Measurements from ENCODE around the gene CASR. TPM values are rescaled to one million over a fixed set of nuclear protein-coding genes. Genes with fewer than 3 reads are reported as not detected.

Gene CASR
- total RNA-seq, 2 donors from 2014 or later = not detected

DNA sequence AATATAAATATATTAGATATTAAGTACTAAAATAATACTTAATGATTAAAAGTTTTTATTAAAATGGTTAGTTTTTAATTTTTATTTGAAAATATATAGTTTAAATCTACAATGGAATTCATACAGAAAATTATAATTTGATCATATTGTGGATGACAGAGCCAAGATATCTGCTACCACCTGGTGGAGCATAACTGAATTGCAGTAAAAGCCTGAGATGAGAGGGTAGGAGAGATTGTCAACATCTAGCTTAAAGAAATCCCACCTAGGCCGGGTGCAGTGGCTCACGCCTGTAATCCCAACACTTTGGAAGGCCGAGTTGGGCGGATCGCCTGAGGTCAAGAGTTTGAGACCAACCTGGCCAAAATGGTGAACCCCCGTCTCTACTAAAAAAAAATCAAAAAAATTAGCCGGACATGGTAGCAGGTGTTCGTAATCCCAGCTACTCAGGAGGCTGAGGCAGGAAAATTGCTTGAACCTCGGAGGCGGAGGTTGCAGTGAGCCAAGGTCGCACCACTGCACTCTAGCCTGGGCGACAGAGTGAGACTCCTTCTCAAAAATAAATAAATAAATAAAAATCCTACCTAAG is 116.5 kb downstream of the CASR start:
- peak in 1 of 2 donors; percentile 31 for TF ChIP-seq CTCF (IDR thresholded peaks at IDR 0.05)
- no peak overlapping the region for H3K27ac ChIP-seq
- no peak for DNase-seq (ENCODE audit: low spot score)
- H3K4me1 ChIP-seq = no peaks in the 10 kb centered on the region
- peaks cover 0 to 7% of the 10 kb centered on the region in 2 donors for H3K9me3 ChIP-seq
- H3K36me3 ChIP-seq = no peaks in the 10 kb centered on the region
- H3K4me3 ChIP-seq = no peak overlapping the region
- H3K27me3 ChIP-seq = no peaks in the 10 kb centered on the region

DNA sequence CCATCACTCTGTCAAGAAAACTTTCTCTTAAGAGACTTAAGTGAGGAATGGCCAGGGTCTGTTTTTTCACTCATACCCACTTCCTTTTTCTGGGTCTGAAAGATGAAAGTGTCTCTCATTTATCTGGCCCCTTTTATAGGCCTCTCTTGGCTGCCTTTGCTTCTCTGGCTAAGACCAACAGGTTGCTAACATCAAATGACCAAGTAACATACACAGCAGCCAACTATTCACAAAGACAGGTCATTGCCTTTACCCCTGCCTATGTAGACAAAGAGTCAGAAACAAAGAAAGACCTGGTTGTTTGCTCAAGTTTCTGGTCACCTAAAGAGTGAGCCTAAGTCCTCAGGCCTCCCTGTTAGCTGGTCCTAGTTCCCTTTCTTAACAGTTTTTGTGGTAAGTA is 117.6 kb downstream of the CASR start:
- no peak overlapping the region for H3K4me3 ChIP-seq
- no peaks in the 10 kb centered on the region for H3K27me3 ChIP-seq
- H3K4me1 ChIP-seq = no peaks in the 10 kb centered on the region
- no peaks in the 10 kb centered on the region for H3K36me3 ChIP-seq
- no peak for TF ChIP-seq CTCF (IDR thresholded peaks at IDR 0.05)
- H3K9me3 ChIP-seq = peaks cover 0 to 7% of the 10 kb centered on the region in 2 donors
- no peak for DNase-seq (ENCODE audit: low spot score)
- H3K27ac ChIP-seq = no peak overlapping the region

DNA sequence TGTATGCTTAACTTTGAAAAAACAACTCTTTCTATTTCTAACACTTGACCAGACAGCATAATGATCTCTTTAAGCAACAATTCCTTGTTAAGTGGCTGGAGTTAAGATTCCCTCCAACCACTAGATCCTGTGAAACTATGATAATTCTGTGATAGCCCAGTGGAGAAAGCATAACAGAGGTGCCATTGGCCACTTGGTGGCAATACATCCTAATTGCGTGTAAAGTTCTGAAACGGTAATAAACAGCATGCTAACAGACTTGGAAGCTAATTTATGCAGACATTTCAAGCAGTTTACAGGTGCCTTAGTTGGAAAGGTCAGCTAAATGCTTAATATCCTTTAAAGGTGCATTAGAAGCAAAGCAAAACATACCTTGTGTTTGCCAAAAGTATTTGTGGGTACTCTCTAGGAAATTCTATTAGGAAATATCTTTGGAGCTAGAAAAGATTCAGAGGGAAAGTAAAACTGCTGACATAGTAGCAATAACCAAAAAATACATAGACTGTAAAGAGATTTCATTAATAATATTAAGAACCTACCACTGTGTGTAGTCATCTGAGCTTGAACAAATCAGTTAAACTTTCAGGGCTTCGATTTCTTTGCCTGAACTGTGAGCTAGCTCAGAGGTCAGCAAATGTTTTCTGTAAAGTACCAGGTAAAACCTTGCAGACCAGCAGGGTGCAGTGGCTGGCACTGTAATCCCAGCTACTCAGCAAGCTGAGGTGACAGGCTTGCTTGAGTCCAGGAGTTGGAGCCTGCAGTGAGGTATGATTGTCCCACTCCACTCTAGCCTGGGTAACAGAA is 122.6 kb downstream of the CASR start:
- no peaks in the 10 kb centered on the region for H3K4me1 ChIP-seq
- H3K27me3 ChIP-seq = no peaks in the 10 kb centered on the region
- no peak overlapping the region for H3K27ac ChIP-seq
- H3K36me3 ChIP-seq = no peaks in the 10 kb centered on the region
- H3K4me3 ChIP-seq = no peak overlapping the region
- H3K9me3 ChIP-seq = no peaks in the 10 kb centered on the region
- DNase-seq (ENCODE audit: low spot score) = no peak
- no peak for TF ChIP-seq CTCF (IDR thresholded peaks at IDR 0.05)

GRCh38 chr3:122306622-122306953 is 123.1 kb downstream of the CASR start:
- TF ChIP-seq CTCF (IDR thresholded peaks at IDR 0.05) = no peak
- H3K27ac ChIP-seq = no peak overlapping the region
- no peaks in the 10 kb centered on the region for H3K4me1 ChIP-seq
- H3K9me3 ChIP-seq = no peaks in the 10 kb centered on the region
- H3K4me3 ChIP-seq = no peak overlapping the region
- DNase-seq (ENCODE audit: low spot score) = no peak
- H3K27me3 ChIP-seq = no peaks in the 10 kb centered on the region
- no peaks in the 10 kb centered on the region for H3K36me3 ChIP-seq

DNA sequence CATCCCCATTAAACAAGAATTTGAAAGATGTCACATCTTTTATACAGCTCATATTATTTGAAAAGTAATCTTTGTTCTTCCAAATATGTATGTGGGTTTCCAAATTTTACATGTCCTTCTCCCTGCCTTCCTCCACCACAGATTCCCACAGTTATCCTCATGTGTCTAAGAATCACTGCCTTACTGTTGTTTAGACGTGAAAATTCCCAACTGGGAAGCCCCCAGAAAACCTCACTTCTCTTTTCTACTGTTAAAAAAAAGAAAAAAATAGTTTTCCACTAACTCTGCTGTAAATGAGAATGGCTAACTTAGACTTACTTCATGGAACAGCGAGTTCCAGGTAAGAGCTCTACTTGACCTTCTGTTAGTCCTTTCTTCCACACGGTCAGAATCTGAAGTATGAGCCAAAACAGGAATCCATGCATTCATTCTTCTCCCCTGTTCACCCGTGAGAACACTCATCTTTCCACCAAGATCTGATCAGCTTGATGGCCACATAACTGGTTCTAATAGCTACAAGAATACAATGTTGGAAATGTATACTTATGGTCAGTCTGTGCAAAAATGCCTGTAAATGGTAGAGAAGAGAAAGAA is 123.7 kb downstream of the CASR start:
- Histone ChIP-seq H3K27ac (no peak overlapping the region), H3K27me3 (no peaks in the 10 kb centered on the region), H3K4me1 (no peaks in the 10 kb centered on the region), H3K9me3 (no peaks in the 10 kb centered on the region), H3K4me3 (no peak overlapping the region), H3K36me3 (no peaks in the 10 kb centered on the region)
- no peak for TF ChIP-seq CTCF (IDR thresholded peaks at IDR 0.05)
- DNase-seq (ENCODE audit: low spot score) = no peak
